K562 (cell line): ENCODE measurements around the gene TM7SF2. TPM values are rescaled to one million over a fixed set of nuclear protein-coding genes. Genes with fewer than 3 reads are reported as not detected.
A peak's percentile ranks its signal among the peaks of the same experiment; 100 is the strongest.

Experiments used
- HCFC1 ChIP-seq: IDR thresholded peaks from 2 replicates; pipeline ENCODE4 v1.6.1; 2012; ENCODE audit warnings: low read depth, low read length, improper control_type of control experiment
- THRB ChIP-seq: fragments of 450-650 bp; formaldehyde crosslinking; conservative IDR thresholded peaks from 2 replicates; pipeline ENCODE4 v1.4.0; 2022; ENCODE audit warnings: mild to moderate bottlenecking, missing genetic modification characterization
- TSHZ1 ChIP-seq: fragments of 250-450 bp; sonication (Bioruptor Pico); IDR thresholded peaks from 2 replicates; pipeline ENCODE4 v1.4.0; 2020; ENCODE audit warnings: mild to moderate bottlenecking, moderate library complexity
- ZSCAN29 ChIP-seq: fragments of 450-650 bp; IDR thresholded peaks from 2 replicates; pipeline ENCODE4 v1.6.1; 2017
- polyA plus RNA-seq, 8 experiments: library from polyadenylated mRNA; depleted of rRNA in 4 of 8; stranded (reverse) in 5 of 8; unstranded in 3 of 8; fragments of >200 nt; fragmentation: Nextera tagmentation in 2 of 8; fragmentation: Illumina TruSeq in 1 of 8; extraction: Ambion mirVana in 2 of 8; extraction: Trizol in 1 of 8; gene quantifications; 2 replicates each; pipeline versions ENCODE4 v1.2.1 to v1.2.3, GENCODE V29; 2011 to 2014; ENCODE audit warnings: inconsistent platforms in 1 of 8, missing spikeins in 1 of 8
- total RNA-seq, 7 experiments: library from RNA; depleted of rRNA in 6 of 7; stranded (reverse); fragments of >200 nt in 6 of 7; fragmentation: Illumina TruSeq in 2 of 7; extraction: Trizol in 2 of 7; gene quantifications; 2 replicates each; pipeline versions ENCODE4 v1.2.1 to v1.2.3, GENCODE V29; 2011 to 2021; ENCODE audit warnings: low replicate concordance in 1 of 7
- TF ChIP-seq, protein P1 (sequence below), 2 experiments: fragments of 450-650 bp in 1 of 2; sonication (generic) in 1 of 2; formaldehyde crosslinking in 1 of 2; IDR thresholded peaks; 2 replicates each; pipeline versions ENCODE4 v1.7.1 to v1.9.0; 2016 to 2022; ENCODE audit warnings: inconsistent platforms in 1 of 2, mild to moderate bottlenecking in 1 of 2, missing genetic modification reagents in 1 of 2

The TM7SF2 gene
- total and polyA plus RNA-seq, 9 of the 15 experiments (the other 6 are each of a cell fraction or from before 2014, with no cell fraction given): 1.2 to 22.0 (median 14.3) TPM

- TF ChIP-seq THRB (CRISPR knock-in tag): no peak
- no peak for TF ChIP-seq TSHZ1 (CRISPR knock-in tag)
- TF ChIP-seq, protein P1, sequence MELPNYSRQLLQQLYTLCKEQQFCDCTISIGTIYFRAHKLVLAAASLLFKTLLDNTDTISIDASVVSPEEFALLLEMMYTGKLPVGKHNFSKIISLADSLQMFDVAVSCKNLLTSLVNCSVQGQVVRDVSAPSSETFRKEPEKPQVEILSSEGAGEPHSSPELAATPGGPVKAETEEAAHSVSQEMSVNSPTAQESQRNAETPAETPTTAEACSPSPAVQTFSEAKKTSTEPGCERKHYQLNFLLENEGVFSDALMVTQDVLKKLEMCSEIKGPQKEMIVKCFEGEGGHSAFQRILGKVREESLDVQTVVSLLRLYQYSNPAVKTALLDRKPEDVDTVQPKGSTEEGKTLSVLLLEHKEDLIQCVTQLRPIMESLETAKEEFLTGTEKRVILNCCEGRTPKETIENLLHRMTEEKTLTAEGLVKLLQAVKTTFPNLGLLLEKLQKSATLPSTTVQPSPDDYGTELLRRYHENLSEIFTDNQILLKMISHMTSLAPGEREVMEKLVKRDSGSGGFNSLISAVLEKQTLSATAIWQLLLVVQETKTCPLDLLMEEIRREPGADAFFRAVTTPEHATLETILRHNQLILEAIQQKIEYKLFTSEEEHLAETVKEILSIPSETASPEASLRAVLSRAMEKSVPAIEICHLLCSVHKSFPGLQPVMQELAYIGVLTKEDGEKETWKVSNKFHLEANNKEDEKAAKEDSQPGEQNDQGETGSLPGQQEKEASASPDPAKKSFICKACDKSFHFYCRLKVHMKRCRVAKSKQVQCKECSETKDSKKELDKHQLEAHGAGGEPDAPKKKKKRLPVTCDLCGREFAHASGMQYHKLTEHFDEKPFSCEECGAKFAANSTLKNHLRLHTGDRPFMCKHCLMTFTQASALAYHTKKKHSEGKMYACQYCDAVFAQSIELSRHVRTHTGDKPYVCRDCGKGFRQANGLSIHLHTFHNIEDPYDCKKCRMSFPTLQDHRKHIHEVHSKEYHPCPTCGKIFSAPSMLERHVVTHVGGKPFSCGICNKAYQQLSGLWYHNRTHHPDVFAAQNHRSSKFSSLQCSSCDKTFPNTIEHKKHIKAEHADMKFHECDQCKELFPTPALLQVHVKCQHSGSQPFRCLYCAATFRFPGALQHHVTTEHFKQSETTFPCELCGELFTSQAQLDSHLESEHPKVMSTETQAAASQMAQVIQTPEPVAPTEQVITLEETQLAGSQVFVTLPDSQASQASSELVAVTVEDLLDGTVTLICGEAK (IDR thresholded peaks at IDR 0.05): peak; percentile 97
- TF ChIP-seq, protein P1 (CRISPR knock-in tag; IDR thresholded peaks at IDR 0.05): no peak
- peak; percentile 64 for TF ChIP-seq HCFC1
- TF ChIP-seq ZSCAN29: 0 out of 2 replicates have a peak, but pooled peaks have one; percentile 41
Measured at GRCh38 chr11:65134240-65134951, 22.7 kb downstream of the TM7SF2 start, which contains the start of gene SYVN1 (continued).
